GM19351 (cell line): ENCODE data around the gene CDC37L1.

Source experiments
- ATAC-seq: cut with Tn5 transposase; IDR thresholded peaks from one replicate; pipeline ENCODE4 v1.9.1; 2021; ENCODE audit warnings: mild to moderate bottlenecking, moderate library complexity; ENCODE audit not compliant: unreplicated experiment

CDC37L1 gene

DNA sequence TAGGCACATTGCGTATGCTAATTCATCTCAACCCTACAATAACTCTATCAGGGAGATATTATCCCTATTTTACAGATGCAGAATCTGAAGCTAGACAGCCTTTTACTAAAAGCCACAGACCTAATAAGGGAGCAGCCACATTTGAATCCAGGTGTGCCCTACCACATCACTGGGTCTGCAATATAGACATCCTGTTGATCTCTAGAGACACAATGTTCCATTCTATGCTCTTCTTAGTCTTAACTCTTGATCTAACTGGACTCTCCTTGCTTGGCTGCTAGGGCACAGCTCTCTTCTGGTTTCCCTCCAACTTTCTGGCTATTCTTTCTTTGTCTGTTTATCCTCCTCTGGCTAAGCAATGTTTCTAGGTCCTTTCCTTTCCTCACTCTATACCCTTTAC, 11.7 kb upstream of the CDC37L1 start:
- ATAC-seq: no peak

DNA sequence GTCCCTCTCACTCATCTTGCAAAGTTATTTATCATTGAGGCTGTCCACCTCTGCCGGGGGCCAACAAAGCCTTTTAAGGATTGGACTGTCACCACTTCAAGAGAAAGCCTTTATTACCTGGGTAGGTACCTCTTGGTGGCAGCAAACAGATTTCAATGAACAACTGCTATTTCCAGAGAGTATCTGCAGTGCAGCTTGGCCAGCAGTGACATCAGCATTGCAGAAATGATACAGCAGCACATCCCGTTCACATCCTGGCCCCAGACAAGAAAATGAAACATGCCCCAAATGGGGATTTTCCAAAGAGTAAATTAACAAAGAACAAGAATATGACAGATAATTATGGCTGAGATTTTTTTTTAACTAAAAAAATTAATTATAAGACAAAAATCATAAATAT, 10.8 kb upstream of the CDC37L1 start:
- no peak for ATAC-seq

DNA sequence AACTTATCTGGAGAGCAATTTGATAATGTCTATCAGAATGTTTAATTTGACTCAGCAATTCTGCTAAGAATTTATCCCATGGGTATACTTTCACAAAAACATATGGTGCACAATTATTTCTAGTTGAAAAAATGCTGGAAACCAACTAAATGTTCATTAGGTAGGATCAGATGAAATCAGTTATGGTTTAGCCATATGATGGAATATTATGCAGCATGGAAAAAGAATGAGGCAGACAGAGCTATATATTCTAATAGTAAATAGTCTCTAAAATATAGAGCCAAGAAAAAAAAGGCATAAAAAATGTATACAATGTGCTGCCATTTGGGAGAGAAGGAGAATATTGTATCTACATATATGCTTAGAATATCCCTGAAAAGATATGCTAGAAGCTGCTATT, 9.5 kb upstream of the CDC37L1 start:
- ATAC-seq: no peak

DNA sequence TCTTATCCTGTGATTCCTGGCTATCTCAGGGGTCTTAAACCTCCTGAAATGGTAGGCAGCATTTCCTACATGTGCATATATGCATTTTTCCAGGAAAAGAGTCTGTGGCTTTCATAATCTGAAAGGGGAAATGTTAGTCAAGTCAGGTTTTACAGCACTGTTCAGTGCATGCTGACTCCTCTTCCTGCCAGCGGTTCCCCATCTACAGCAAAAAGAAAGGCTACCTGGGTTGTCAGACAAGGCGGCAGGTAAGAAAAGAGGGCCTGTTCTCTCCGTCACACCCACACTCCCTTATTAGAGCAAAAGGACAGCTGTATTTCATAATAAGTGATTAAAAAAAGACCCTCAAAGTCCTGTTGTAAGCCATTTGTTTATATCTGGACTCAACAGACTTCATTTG, 8.8 kb upstream of the CDC37L1 start:
- ATAC-seq: no peak

DNA sequence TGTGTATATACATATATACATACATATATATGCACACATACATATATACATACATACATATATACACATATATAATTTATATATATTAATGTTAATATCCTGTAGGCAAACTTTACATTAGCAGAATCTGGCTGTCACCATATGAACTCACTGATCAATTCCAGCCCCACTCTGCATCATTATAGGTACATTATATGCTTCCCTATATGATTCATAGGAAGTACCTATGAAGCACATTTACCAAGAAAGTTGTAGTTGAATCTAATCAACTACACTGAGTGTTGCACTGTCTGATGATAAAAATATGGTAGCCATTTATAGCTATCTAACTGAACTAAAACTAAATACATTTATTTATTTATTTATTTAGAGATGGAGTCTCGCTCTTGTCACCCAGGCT, 7.6 kb upstream of the CDC37L1 start:
- no peak for ATAC-seq

DNA sequence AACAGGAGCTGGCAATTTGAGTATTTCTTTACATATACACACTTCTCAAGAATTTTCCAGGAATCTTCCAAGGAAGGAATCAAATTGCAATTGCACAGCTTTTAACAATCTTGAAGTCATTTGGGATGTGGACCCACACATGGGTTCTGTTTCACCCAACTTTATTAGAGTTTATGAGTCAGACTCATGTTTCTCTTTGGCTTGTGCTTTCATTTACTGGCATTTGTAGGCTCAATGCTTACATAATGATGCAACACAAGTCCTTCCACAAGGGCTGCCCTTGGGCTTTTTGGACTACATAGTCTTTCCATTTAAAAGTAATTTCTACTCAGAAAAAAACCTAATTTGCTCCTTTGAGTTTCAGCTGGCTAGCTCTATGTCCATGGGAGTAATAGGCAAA, 4.6 kb upstream of the CDC37L1 start:
- no peak for ATAC-seq

DNA sequence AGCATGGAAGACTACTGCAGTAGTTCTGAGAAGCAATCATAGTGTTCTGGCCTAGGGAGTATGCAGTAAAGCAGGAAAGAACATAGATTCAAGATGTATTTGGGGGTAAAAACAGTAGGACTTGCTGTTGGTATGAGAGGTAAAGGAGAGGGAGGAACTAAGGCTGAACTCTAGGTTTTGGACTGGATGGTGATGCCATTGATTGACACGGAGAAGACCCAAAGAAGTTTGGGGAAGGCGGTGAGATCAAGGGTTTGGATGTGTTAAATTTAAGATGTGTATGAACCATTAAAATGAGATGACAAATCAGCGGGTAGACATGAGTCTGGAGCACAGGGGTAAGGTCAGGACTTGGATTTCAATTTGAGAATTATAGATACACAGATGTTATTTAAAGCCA, 2.0 kb upstream of the CDC37L1 start:
- no peak for ATAC-seq

DNA sequence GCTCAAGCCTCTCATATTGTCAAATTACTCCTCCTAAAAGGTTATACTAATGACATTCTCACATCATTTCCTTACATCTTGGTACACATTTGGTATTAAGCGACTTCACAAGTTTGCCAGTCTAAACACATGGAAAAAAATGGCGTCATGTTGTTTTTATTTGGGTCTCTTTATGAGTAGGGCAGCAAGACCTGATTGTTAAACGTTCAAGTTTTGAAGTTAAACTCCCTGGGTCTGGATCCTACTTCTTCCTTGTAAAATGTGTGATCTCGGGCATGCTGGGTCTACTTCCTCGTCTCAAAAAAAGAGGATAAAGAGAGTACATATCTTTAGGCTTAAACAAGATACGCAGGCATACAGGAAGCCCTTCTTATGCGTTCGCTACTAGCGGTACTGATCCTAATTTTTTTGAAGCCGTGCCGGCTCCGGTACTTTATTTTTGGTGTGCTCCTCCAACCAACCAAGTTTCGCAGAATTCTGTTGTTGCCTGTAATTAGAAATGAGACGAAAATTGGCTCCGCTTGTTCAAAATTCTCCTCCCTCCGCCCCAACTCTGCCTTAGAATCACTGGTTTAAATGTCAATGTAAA, 596 bp upstream of the CDC37L1 start:
- ATAC-seq: peak; percentile 16

DNA sequence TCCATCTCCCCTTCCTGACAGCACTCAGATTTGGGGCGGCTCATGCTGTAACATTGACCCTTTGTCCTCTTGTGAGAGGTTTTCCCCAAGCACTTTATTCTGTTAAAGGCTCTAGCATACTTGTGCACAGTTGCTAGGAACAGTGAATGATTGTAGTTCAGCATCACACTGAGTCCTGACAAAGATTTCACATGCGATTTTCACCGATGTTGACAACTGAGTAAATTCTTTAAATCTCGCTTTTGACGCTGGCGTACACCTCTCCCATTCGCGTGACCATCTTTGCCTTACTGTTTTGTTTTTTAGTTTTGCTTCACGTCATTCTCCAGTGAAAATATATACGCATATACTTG, 780 bp downstream of the CDC37L1 start:
- peak; percentile 0 for ATAC-seq

DNA sequence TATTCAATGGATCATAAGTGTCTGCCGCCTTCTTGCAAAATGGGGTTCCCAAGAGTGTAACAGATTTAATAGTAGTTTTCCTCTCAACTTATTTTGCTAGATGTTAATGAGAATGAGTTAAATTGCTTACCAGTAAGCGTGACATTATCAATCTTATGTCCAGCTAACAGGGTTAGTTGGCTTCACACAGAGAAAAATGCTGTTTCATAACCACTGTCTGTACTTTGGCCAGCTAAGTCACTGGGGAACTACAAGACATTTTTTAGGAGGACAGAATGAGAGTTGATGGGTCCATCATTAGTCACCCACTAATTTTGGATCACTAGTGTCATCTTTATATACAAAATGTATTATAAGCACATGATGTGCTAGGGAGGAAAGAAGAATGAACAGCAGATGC, 1.4 kb downstream of the CDC37L1 start:
- ATAC-seq: no peak

DNA sequence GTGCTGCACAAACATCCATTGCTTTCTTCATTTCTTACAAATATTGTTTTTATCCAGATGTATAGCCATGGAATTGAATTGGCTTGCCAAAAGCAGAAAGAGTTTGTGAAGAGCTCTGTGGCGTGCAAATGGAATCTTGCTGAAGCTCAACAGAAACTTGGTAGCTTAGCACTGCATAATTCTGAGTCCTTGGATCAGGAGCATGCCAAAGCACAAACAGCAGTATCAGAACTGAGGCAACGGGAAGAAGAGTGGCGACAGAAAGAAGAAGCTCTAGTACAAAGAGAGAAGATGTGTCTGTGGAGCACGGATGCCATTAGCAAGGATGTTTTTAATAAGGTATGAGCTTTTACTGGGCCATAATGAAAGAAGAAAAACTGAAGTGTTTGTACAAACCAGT, 5.5 kb downstream of the CDC37L1 start:
- ATAC-seq: no peak

DNA sequence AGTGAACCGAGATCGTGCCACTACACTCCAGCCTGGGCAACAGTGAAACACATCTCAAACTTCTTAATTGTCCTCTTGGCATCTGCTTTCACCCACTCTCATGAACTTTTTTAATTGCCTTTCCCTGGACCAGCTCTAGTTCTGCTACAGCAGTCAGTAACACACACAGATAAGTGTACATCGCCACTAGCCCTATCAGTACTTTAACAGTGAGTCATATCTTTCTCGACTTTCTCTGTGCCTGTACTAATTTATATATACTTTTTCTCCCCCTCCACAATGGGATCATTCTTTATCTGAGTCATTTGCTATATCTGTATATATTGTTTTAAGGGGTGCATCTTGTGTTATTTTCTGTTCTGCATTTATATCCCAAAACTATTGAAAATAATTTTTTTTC, 6.7 kb downstream of the CDC37L1 start:
- ATAC-seq: no peak

DNA sequence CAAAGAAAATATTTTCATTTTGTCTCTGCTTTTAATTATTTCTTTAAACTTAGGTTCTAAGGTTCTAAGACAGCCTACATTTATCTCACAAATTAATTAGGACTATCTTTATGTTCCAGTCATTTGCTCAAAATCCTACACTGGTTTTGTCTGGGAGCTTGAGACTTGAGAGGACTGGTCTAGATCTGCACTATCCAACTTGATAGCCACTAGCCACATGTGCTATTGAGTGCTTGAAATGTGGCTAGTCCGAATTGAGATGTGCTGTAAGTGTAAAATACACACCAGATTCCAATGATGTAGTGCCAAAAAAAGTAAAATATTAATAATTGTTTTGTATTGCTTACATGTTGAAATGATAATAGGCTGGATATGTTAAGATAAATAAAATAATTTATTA, 7.2 kb downstream of the CDC37L1 start:
- no peak for ATAC-seq

DNA sequence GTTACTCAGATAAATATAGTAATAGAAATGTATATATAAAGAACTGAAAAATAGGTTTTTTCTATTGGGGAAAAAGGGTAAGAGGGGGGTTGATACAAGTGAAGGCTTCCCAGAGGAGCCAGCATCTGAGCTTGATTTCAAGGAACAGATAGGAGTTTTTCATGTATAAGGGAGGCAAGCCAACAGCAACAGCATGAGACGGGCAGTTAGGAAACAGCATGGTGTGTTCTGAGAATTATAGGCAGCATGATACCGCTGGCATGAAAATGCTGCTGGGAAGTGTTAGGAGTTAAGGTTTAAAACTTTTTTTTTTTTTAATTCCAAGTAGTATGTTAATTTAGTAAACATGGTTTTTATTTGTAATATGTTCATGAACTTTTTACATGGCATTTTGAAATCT, 9.7 kb downstream of the CDC37L1 start:
- no peak for ATAC-seq

DNA sequence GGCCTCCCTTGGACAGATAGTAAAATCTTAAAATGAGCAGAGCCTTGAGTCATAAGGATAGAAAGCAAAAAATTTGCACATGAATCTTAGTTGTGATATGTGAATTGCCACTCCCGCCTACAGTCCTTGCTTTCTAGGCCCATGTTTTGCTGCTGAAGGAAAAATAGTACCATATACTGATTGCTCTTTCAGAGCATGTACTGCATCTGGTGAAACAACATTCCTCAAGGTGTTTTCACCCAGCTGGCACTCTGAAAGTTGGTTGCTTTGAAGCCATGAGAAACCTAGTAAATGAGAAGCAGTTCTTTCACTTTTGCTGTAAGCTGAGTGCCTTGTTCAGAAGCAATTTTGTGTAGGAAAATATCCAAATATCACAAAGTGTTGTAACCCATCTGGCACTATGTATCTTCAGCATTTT, 10.3 kb downstream of the CDC37L1 start:
- peak; percentile 66 for ATAC-seq

DNA sequence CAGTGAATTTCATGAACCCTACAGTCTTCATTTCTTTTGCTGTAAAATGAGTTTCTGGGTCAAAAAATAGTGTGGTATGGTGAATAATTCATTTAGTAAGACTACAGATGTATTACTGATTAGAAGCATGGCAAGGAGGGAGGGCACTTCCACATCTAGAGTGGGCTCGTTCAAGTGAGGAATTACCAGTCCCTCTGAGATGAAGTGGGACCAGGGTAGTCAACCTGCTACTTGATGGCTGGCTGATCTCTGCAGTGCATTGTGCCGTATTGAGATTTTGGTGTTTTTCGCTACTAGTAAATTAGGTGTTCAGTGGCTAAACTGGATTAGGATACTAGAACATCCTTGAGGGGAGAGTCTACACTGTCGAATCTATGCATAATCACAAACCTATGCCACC, 10.8 kb downstream of the CDC37L1 start:
- ATAC-seq: peak; percentile 51

DNA sequence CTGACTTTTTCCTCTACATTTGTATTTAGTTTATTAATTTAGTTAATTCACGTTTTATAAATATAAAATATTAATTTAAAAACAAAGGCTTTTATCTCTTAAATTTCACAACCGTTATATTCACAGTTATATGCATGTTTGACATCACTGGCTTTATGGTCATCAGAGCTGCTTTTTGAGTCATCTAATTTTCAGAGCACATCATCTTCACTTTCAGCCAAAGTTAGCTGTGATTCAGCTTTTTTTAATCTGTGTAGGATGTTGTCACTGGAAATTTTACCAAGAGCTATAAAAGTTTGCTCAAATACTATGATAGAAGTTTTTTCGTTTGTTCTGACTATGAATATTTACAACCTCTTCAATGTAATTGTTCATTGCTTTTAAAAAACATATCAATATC, 12.4 kb downstream of the CDC37L1 start:
- no peak for ATAC-seq

DNA sequence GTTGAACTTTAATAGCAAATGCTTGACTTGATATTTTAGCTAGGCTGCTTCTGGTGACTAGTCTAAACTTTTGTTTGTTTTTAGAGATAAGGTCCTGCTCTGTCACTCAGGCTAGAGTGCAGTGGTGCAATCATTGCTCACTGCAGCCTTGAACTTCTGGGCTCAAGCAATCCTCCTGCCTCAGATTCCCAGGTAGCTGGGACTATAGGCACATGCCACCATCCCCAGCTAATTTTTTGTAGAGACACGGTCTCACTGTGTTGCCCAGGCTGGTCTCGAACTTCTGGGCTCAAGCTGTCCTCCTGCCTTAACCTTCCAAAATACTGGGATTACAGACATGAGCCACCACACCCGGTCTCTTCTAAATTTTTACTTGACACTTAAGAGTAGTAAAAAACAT, 20.7 kb downstream of the CDC37L1 start:
- ATAC-seq: no peak

DNA sequence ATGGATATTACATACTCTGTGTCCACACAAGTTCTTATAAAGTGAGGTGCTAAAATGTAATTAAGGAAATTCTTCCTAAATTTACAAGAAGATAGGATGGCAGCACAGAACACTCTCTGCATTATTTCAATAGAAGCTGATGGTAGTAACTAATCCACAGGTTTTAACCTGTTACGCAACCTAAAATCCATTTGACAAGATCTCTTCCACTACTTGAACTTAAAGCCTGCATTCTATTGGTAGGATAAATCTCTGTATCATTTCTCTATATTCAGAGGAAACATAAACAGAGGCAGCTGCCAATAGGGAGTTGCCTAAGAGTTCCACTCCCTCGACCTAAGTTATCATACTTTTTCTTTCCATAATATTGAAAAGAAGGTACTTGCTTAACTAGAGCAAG, 21.6 kb downstream of the CDC37L1 start:
- ATAC-seq: no peak

DNA sequence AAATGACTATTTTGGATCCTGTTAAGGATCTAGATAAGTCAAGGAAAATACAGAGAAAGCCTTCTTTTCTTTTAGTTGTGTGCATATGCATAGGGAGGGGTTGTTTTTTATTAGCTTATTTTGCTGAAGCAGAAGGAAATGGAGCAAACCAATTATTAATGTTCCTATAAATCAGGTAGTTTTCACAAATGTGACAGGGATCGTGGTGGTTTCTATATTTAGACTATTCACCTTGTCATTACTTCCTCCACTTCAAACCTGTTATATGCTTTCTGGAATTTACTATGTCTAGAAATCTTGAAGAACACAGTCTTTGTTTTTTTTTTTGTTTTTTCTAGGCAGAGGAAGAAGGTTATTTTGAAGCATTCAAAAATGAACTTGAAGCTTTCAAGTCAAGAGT, 22.2 kb downstream of the CDC37L1 start:
- ATAC-seq: no peak

DNA sequence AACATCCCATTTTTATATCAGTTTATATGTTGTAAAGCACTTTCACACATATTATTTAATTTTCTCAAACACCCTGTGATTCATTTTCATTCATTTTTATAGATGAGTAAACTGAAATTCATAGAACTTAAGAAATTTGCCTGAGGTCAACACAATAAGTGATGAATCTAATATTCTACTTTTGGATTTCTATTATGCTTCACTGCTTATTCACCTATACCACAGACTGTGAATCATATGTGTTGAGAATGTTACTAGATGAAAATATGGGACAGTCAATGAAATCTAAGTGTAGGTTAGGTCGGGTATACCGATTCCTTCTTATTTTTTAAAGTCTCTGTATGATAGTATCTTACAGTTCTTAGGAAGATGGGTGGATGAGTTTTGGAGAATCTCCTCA, 24.8 kb downstream of the CDC37L1 start:
- ATAC-seq: no peak

DNA sequence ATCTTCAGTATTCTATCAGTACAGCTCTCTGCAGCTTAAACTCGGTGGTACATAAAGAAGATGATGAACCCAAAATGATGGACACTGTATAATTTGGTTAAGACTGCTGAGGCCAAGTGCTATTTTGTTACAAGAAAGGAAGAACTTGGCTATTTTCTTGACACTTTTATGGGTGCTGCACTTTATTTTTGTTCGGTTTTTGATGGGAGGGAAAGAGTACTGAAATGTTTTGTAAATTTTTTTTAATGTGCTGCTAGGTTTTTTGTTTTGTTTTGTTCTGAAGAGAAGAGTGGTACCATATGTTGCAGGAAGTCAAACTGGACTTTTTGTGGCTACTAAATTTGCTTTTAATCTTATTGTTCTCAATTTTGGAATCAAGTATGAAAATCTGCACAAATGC, 26.7 kb downstream of the CDC37L1 start:
- ATAC-seq: no peak

DNA sequence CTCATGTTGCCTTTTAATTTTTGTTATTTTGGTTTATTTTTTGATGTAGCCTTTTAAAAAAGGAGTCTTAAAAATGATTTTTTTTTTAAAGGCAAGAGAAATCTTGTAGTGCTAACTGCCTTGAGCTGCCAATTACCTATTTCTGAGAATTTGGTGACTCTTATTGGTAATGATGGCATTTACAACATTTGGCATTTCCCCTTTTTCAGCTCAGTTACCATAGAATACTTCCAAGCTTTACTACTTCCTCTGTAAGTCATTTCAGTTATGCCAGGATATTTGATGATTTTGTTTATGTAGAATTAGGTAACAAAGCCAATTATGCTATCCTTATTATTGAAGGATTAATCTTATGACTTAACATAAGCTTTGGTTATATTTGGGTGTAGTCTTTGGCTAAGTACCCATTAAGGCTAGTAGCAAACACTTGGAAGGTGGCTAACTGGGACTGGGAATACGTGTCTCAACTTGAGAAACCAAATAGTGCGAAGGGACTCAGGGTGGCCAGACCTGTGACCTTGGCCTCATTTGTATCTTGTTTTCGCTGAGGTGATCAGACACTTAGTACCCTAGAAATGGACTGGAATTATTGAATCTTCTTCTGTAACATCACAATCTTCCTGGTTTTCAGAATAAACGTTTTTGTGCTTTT, 27.7 kb downstream of the CDC37L1 start:
- ATAC-seq: no peak
